ENCODE results near the gene ERCC8. TPM values are rescaled to one million over a fixed set of nuclear protein-coding genes. Genes with fewer than 3 reads are reported as not detected.

The ERCC8 gene
- total and polyA plus RNA-seq, 2 of the 13 experiments (the other 11 are each of a cell fraction or from before 2014, with no cell fraction given), result 24.4 to 35.2 TPM

- TF ChIP-seq, protein P1, sequence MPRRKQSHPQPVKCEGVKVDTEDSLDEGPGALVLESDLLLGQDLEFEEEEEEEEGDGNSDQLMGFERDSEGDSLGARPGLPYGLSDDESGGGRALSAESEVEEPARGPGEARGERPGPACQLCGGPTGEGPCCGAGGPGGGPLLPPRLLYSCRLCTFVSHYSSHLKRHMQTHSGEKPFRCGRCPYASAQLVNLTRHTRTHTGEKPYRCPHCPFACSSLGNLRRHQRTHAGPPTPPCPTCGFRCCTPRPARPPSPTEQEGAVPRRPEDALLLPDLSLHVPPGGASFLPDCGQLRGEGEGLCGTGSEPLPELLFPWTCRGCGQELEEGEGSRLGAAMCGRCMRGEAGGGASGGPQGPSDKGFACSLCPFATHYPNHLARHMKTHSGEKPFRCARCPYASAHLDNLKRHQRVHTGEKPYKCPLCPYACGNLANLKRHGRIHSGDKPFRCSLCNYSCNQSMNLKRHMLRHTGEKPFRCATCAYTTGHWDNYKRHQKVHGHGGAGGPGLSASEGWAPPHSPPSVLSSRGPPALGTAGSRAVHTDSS (CRISPR knock-in tag; conservative IDR thresholded peaks at IDR 0.05), result no peak
- TF ChIP-seq ATF4 (CRISPR knock-in tag; IDR thresholded peaks at IDR 0.05) (0 out of 4 replicates have a peak, but pooled peaks of 1 of the 2 experiments have one; percentile 31), EEA1 (CRISPR knock-in tag; IDR thresholded peaks at IDR 0.05; ENCODE audit: borderline replicate concordance) (no peak; the same call in 1 of the 2 replicates), SUZ12 (IDR thresholded peaks at IDR 0.05; ENCODE audit: low read depth, low read length) (no peak), STAG1 (CRISPR knock-in tag; IDR thresholded peaks at IDR 0.05) (peak; percentile 36), ZNF777 (CRISPR knock-in tag; IDR thresholded peaks at IDR 0.05) (peak; percentile 67; the same call in 1 of the 2 replicates), PHF21A (CRISPR knock-in tag; IDR thresholded peaks at IDR 0.05) (peak; percentile 49; the same call in 1 of the 2 replicates), ZNF224 (CRISPR knock-in tag; IDR thresholded peaks at IDR 0.05) (no peak), ZNF687 (CRISPR knock-in tag; IDR thresholded peaks at IDR 0.05) (peak; percentile 79), NFRKB (IDR thresholded peaks at IDR 0.05) (no peak), KDM5A (IDR thresholded peaks at IDR 0.05; ENCODE audit: borderline replicate concordance, low read length) (0 out of 2 replicates have a peak, but pooled peaks have one; percentile 20), ZNF343 (CRISPR knock-in tag; IDR thresholded peaks at IDR 0.05) (peak; percentile 42; the same call in 1 of the 2 replicates), TOPORS (CRISPR knock-in tag; IDR thresholded peaks at IDR 0.05) (no peak), ZMYM2 (CRISPR knock-in tag; IDR thresholded peaks at IDR 0.05) (no peak), ZNF891 (CRISPR knock-in tag; IDR thresholded peaks at IDR 0.05) (no peak), PPARG (CRISPR knock-in tag; conservative IDR thresholded peaks at IDR 0.05) (no peak), ZSCAN9 (CRISPR knock-in tag; IDR thresholded peaks at IDR 0.05; ENCODE audit: borderline replicate concordance) (no peak), FOXA3 (CRISPR knock-in tag; IDR thresholded peaks at IDR 0.05) (0 out of 2 replicates have a peak, but pooled peaks have one; percentile 12), GABPB1 (CRISPR knock-in tag; IDR thresholded peaks at IDR 0.05) (peak; percentile 70), ELF3 (CRISPR knock-in tag; IDR thresholded peaks at IDR 0.05) (peak; percentile 37; the same call in 1 of the 2 replicates)
- TF ChIP-seq, protein P2, sequence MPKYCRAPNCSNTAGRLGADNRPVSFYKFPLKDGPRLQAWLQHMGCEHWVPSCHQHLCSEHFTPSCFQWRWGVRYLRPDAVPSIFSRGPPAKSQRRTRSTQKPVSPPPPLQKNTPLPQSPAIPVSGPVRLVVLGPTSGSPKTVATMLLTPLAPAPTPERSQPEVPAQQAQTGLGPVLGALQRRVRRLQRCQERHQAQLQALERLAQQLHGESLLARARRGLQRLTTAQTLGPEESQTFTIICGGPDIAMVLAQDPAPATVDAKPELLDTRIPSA (CRISPR knock-in tag; IDR thresholded peaks at IDR 0.05; ENCODE audit: borderline replicate concordance), result no peak
- TF ChIP-seq, protein P3, sequence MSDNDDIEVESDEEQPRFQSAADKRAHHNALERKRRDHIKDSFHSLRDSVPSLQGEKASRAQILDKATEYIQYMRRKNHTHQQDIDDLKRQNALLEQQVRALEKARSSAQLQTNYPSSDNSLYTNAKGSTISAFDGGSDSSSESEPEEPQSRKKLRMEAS (IDR thresholded peaks at IDR 0.05), result peak; percentile 72
Measured at GRCh38 chr5:60843936-60844905, 100.6 kb downstream of the ERCC8 start, which contains the start of gene ELOVL7 (continued).
